PC-3 (cell line): ENCODE results near the gene CCDC142. TPM values are rescaled to one million over a fixed set of nuclear protein-coding genes. Genes with fewer than 3 reads are reported as not detected.

Experiments
- ATAC-seq: fragments of 200-7000 bp; cut with Tn5 transposase; 2 replicates; pipeline ENCODE4 v1.9.1; 2020; ENCODE audit warnings: mild to moderate bottlenecking, moderate library complexity
- BruUV-seq: library from RNA; stranded (reverse); fragments of 400-500 nt; replicated peaks from 2 replicates; lab custom pipeline; 2021; lab: Mats Ljungman, UMichigan
- CTCF ChIA-PET: fragments of 300-600 bp; sonication (Branson Sonifier 250); formaldehyde crosslinking; loops from one replicate; lab custom pipeline; 2022; ENCODE audit warnings: antibody characterized with exemption; lab: Charles Lee
- POLR2A ChIA-PET: fragments of 300-600 bp; sonication (Branson Sonifier 250); formaldehyde crosslinking; loops from one replicate; lab custom pipeline; 2022; ENCODE audit warnings: antibody characterized with exemption; ENCODE audit not compliant: unreplicated experiment; lab: Charles Lee
- DNase-seq: peaks from one replicate; pipeline ENCODE4 v3.0.0-alpha.2; 2015
- H2AFZ ChIP-seq: fragments of 300-600 bp; sonication (generic); 2 replicates; pipeline ENCODE4 v1.6.0; 2016; ENCODE audit warnings: antibody characterized with exemption, low read length
- H3F3A ChIP-seq: fragments of 300-600 bp; sonication (generic); one replicate; pipeline ENCODE4 v1.6.0; 2017; ENCODE audit warnings: antibody characterized with exemption, low read length, control low read depth, mild to moderate bottlenecking; ENCODE audit not compliant: unreplicated experiment
- H3K27ac ChIP-seq: fragments of 300-600 bp; sonication (generic); 2 replicates; pipeline ENCODE4 v1.5.1; 2016; ENCODE audit warnings: mild to moderate bottlenecking, low read length
- H3K27me3 ChIP-seq: fragments of 300-600 bp; sonication (generic); 2 replicates; pipeline ENCODE4 v1.6.1; 2016; ENCODE audit warnings: low read length, mixed read lengths
- H3K36me3 ChIP-seq: fragments of 300-600 bp; sonication (generic); 2 replicates; pipeline ENCODE4 v1.6.1; 2016; ENCODE audit warnings: low read depth, mixed run types, low read length, mixed read lengths
- H3K4me1 ChIP-seq: fragments of 300-600 bp; sonication (generic); 2 replicates; pipeline ENCODE4 v1.5.1; 2016; ENCODE audit warnings: low read length; ENCODE audit not compliant: insufficient read depth
- H3K4me2 ChIP-seq: fragments of 300-600 bp; sonication (generic); 2 replicates; pipeline ENCODE4 v1.6.0; 2016; ENCODE audit warnings: low read length
- H3K4me3 ChIP-seq: fragments of 300-600 bp; sonication (generic); 2 replicates; pipeline ENCODE4 v1.5.1; 2016; ENCODE audit warnings: mild to moderate bottlenecking, low read length, mixed read lengths
- H3K79me2 ChIP-seq: fragments of 300-600 bp; sonication (generic); 2 replicates; pipeline ENCODE4 v1.6.1; 2017; ENCODE audit warnings: low read length, mixed read lengths
- H3K9ac ChIP-seq: fragments of 300-600 bp; sonication (generic); 2 replicates; pipeline ENCODE4 v1.6.0; 2016; ENCODE audit warnings: mild to moderate bottlenecking, low read length
- H3K9me2 ChIP-seq: fragments of 300-600 bp; sonication (generic); replicated peaks from 2 replicates; pipeline ENCODE4 v1.6.1; 2016; ENCODE audit warnings: mixed run types, low read length, mixed read lengths
- H3K9me3 ChIP-seq: fragments of 300-600 bp; sonication (generic); 2 replicates; pipeline ENCODE4 v1.6.1; 2016; ENCODE audit warnings: low read length, mixed read lengths
- H4K20me1 ChIP-seq: fragments of 300-600 bp; sonication (generic); 2 replicates; pipeline ENCODE4 v1.6.1; 2016; ENCODE audit warnings: low read length, mixed read lengths
- EZH2 ChIP-seq: fragments of 300-600 bp; sonication (generic); IDR thresholded peaks from one replicate; pipeline ENCODE4 v1.6.1; 2017; ENCODE audit warnings: antibody characterized with exemption, mild to moderate bottlenecking, low read length; ENCODE audit not compliant: unreplicated experiment
- EZH2phosphoT487 ChIP-seq: fragments of 300-600 bp; sonication (generic); IDR thresholded peaks from 2 replicates; pipeline ENCODE4 v1.6.1; 2018; ENCODE audit warnings: mild to moderate bottlenecking, antibody characterized with exemption, low read length, borderline replicate concordance
- intact Hi-C: fragments of 100-400 bp; cut with micrococcal nuclease; formaldehyde crosslinking; loops from 2 replicates; pipeline ENCODE4 v1.9.0; 2023
- total RNA-seq: library from RNA; depleted of rRNA; stranded (reverse); fragments of >200 nt; gene quantifications from 2 replicates; pipeline ENCODE4 v1.2.3, GENCODE V29; 2014
- TF ChIP-seq, protein P1 (sequence below): fragments of 300-600 bp; sonication (generic); conservative IDR thresholded peaks from 2 replicates; pipeline ENCODE4 v1.5.1; 2017; ENCODE audit warnings: antibody characterized with exemption, low read depth, mild to moderate bottlenecking, low read length

Gene CCDC142
- total RNA-seq, 1 experiment from 2014 or later, result 14.7 TPM

GRCh38 chr2:74436111-74436805 is 46.5 kb downstream of the CCDC142 start:
- ChIA-PET CTCF (no interaction called here), POLR2A (no interaction called here)
- ATAC-seq (no peak), DNase-seq (no peak)
- Histone ChIP-seq H2AFZ (no peak overlapping the region), H3K27ac (no peak overlapping the region), H3K9me3 (no peaks in the 10 kb centered on the region), H4K20me1 (peaks cover 32% of the 10 kb centered on the region), H3K79me2 (peaks cover 88% of the 10 kb centered on the region), H3K4me2 (no peak overlapping the region), H3K4me3 (no peak overlapping the region), H3K9ac (no peak overlapping the region), H3F3A (no peaks in the 10 kb centered on the region), H3K9me2 (no peaks in the 10 kb centered on the region), H3K27me3 (no peaks in the 10 kb centered on the region), H3K4me1 (peaks cover 21% of the 10 kb centered on the region), H3K36me3 (peaks cover 23% of the 10 kb centered on the region; the same call in 1 of the 2 replicates)
- no peak for TF ChIP-seq EZH2phosphoT487
- TF ChIP-seq, protein P1, sequence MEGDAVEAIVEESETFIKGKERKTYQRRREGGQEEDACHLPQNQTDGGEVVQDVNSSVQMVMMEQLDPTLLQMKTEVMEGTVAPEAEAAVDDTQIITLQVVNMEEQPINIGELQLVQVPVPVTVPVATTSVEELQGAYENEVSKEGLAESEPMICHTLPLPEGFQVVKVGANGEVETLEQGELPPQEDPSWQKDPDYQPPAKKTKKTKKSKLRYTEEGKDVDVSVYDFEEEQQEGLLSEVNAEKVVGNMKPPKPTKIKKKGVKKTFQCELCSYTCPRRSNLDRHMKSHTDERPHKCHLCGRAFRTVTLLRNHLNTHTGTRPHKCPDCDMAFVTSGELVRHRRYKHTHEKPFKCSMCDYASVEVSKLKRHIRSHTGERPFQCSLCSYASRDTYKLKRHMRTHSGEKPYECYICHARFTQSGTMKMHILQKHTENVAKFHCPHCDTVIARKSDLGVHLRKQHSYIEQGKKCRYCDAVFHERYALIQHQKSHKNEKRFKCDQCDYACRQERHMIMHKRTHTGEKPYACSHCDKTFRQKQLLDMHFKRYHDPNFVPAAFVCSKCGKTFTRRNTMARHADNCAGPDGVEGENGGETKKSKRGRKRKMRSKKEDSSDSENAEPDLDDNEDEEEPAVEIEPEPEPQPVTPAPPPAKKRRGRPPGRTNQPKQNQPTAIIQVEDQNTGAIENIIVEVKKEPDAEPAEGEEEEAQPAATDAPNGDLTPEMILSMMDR, result no peak
- no peak for TF ChIP-seq EZH2
- intact Hi-C loops, result no loop called here
- BruUV-seq, result no TSS peak

GRCh38 chr2:74430502-74430901 is 52.3 kb downstream of the CCDC142 start:
- H2AFZ ChIP-seq, result no peak overlapping the region
- no peak overlapping the region for H3K4me2 ChIP-seq
- no peaks in the 10 kb centered on the region for H3F3A ChIP-seq
- H3K9me3 ChIP-seq, result no peaks in the 10 kb centered on the region
- intact Hi-C loops, result no loop called here
- no peak for TF ChIP-seq EZH2phosphoT487
- TF ChIP-seq, protein P1, result no peak
- TF ChIP-seq EZH2, result no peak
- peaks cover 8% of the 10 kb centered on the region for H4K20me1 ChIP-seq
- H3K4me1 ChIP-seq, result no peaks in the 10 kb centered on the region
- H3K4me3 ChIP-seq, result no peak overlapping the region
- H3K27ac ChIP-seq, result no peak overlapping the region
- no peaks in the 10 kb centered on the region for H3K27me3 ChIP-seq
- ChIA-PET POLR2A (no interaction called here), CTCF (no interaction called here)
- peaks cover 30% of the 10 kb centered on the region for H3K79me2 ChIP-seq
- no peaks in the 10 kb centered on the region for H3K9me2 ChIP-seq
- BruUV-seq, result no TSS peak
- DNase-seq (no peak), ATAC-seq (no peak)
- H3K9ac ChIP-seq, result no peak overlapping the region
- H3K36me3 ChIP-seq, result peaks cover 40% of the 10 kb centered on the region
